ENCODE measurements around the gene DYNLT2B.

DYNLT2B gene

DNA sequence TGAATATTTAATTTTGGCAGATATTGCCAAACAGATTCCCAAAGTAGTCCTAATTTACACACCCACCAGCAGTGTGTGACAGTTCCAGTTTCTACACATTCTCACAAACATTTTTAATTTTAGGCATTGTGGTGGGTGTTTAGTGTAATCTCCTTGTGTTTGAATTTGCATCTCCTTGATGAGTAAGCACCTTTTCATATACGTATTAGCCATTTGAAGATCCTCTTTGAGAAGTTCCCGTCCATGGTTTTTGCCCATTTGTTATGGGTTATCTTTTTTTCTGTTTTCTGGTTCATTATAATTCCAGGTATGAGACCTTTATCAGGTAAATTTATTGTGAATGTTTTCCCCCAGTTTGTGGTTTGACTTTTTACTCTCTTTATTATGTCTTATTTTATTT, 22.4 kb upstream of the DYNLT2B start:
- H3K27me3 ChIP-seq (ENCODE audit: insufficient read depth, low read length), result no peaks in the 10 kb centered on the region
- no peak overlapping the region for H2AFZ ChIP-seq (ENCODE audit: low read depth, low read length)
- peaks cover 2% of the 10 kb centered on the region for H3K9me3 ChIP-seq (ENCODE audit: low read length)
- H3K4me1 ChIP-seq (ENCODE audit: insufficient read depth, low read length), result no peaks in the 10 kb centered on the region
- H3K4me3 ChIP-seq (ENCODE audit: low read length), result no peak overlapping the region
- no peaks in the 10 kb centered on the region for H3K36me3 ChIP-seq (ENCODE audit: insufficient read depth, low read length)

DNA sequence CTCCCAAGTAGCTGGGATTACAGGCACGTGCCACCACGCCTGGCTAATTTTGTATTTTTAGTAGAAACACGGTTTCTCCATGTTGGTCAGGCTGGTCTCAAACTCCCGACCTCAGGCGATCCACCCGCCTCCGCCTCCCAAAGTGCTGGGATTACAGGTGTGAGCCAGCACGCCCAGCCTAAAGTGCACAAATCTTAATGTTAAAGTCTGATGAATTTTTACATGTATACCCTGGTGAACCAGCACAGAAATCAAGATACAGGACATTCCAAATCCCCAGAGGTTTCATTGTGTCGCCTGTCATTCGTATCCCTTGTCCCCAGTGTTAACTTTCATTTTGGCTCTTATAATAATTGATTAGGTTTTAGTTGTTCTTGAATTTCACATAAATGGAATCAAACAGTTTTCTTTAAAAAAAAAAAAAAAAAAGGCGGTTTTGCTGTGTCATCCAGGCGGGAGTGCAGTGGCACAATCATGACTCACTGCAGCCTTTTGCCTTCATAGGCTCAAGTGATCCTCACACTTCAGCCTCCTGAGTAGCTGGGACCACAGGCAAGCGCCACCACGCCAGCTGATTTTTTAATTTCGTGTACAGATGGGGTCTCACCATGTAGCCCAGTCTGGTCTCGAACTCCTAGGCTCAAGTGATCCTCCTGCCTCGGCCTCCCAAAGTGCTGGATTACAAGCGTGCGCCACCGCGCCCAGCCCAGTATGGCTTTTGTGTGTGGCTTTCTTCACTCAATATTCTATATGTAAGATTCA, 21.6 kb upstream of the DYNLT2B start:
- H3K36me3 ChIP-seq (ENCODE audit: insufficient read depth, low read length), result no peaks in the 10 kb centered on the region
- H2AFZ ChIP-seq (ENCODE audit: low read depth, low read length), result no peak overlapping the region
- H3K4me3 ChIP-seq (ENCODE audit: low read length), result no peak overlapping the region
- no peaks in the 10 kb centered on the region for H3K4me1 ChIP-seq (ENCODE audit: insufficient read depth, low read length)
- H3K9me3 ChIP-seq (ENCODE audit: low read length), result peaks cover 2% of the 10 kb centered on the region
- no peaks in the 10 kb centered on the region for H3K27me3 ChIP-seq (ENCODE audit: insufficient read depth, low read length)

DNA sequence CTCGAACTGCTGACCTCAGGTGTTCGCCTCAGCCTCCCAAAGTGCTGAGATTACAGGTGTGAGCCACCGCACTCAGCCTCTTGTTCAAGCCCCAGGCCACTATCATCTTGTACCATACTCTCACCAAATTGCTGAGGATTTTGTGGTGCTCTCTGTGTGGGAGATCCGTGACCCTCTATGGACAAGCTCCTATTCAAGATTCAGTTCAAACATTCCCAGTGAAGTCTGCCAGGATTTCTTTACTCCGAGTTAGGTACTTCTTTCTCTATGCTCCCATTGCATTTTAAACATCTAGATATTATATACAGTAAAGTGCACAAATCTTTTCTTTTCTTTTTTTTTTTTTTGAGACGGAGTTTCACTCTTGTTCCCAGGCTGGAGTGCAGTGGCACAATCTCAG, 21.0 kb upstream of the DYNLT2B start:
- Histone ChIP-seq H3K36me3 (ENCODE audit: insufficient read depth, low read length) (no peaks in the 10 kb centered on the region), H2AFZ (ENCODE audit: low read depth, low read length) (no peak overlapping the region), H3K4me3 (ENCODE audit: low read length) (no peak overlapping the region), H3K27me3 (ENCODE audit: insufficient read depth, low read length) (no peaks in the 10 kb centered on the region), H3K4me1 (ENCODE audit: insufficient read depth, low read length) (no peaks in the 10 kb centered on the region), H3K9me3 (ENCODE audit: low read length) (peaks cover 2% of the 10 kb centered on the region)

DNA sequence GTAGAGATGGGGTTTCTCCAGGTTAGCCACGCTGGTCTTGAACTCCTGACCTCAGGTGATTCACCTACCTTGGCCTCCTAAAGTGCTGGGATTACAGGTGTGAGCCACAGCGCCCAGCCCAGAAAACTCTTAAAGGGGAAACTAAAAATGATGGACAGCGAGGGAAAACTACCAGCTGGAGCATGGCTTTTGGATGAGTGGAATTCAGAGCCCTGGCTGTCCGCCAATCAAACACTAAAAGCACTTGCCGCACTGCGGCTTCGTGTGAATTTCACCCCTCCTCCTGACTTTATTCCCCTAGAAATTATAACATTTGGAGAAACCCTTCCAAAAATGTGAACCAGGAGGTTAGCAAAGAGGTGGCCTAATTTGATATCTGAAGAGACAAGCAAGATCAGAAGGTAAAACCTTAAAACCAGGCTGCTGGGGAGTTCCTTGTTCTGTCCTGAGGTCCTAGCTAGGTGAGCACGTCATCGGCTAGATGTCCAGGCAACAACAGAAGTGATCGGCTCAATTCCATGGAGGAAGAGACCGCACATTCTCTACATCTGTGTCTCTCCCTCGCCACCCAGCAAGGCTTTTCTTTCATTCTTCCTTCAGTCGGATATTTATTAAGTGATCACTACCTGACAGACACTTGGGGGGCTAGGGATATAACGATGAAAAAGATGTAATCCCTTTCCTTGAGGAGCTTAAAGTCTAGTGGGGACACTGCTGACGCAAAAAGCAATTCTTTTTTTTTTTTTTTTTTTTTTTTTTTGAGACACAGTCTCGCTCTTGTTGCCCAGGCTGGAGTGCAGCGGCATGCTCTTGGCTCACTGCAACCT, 18.5 kb upstream of the DYNLT2B start:
- Histone ChIP-seq H3K4me1 (ENCODE audit: insufficient read depth, low read length) (no peaks in the 10 kb centered on the region), H3K27me3 (ENCODE audit: insufficient read depth, low read length) (no peaks in the 10 kb centered on the region), H2AFZ (ENCODE audit: low read depth, low read length) (no peak overlapping the region), H3K9me3 (ENCODE audit: low read length) (no peaks in the 10 kb centered on the region), H3K4me3 (ENCODE audit: low read length) (no peak overlapping the region), H3K36me3 (ENCODE audit: insufficient read depth, low read length) (no peaks in the 10 kb centered on the region)

DNA sequence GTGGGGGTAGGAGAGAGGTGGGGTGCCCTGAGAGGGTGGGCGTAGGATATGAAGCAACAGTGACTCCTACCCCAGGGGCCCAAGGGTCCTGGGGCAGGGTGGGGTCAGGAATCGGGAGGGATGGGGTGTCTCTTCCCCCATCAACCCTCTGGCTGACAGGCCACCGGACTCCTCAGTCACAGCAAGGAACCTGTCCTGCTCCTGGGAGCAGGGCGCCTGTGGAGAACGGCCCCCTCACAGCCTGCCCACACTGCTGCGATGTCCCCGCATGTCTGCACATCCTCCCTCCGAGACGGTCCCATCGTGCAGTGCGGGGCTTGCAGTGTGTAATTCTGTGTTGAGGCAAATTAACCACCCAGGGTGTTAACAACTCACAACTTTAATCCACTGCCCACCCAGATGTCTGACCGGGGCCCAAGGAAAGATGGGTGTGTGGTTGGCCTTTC, 17.5 kb upstream of the DYNLT2B start:
- Histone ChIP-seq H3K27me3 (ENCODE audit: insufficient read depth, low read length) (no peaks in the 10 kb centered on the region), H3K4me3 (ENCODE audit: low read length) (no peak overlapping the region), H3K4me1 (ENCODE audit: insufficient read depth, low read length) (no peaks in the 10 kb centered on the region)

DNA sequence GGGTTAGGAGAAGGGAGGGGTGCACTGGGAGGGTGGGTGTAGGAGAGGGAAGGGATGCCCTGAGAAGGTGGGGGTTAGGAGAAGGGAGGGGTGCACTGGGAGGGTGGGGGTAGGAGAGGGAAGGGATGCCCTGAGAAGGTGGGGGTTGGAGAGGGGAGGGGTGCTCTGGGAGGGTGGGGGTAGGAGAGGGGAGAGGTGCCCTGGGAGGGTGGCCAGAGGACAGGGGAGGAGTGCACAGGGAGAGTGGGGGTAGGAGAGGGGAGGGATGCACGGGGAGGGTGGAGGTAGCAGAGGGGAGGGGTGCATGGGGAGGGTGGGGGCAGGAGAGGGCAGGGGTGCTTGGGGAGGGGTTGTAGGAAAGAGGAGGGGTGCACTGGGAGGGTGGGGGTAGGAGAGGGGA, 16.9 kb upstream of the DYNLT2B start:
- H3K36me3 ChIP-seq (ENCODE audit: insufficient read depth, low read length), result no peaks in the 10 kb centered on the region
- no peaks in the 10 kb centered on the region for H3K4me1 ChIP-seq (ENCODE audit: insufficient read depth, low read length)
- no peaks in the 10 kb centered on the region for H3K9me3 ChIP-seq (ENCODE audit: low read length)
- no peak overlapping the region for H2AFZ ChIP-seq (ENCODE audit: low read depth, low read length)
- H3K27me3 ChIP-seq (ENCODE audit: insufficient read depth, low read length), result no peaks in the 10 kb centered on the region
- no peak overlapping the region for H3K4me3 ChIP-seq (ENCODE audit: low read length)

More for the DNA sequence above, 17.5 kb upstream of the DYNLT2B start:
- no peak overlapping the region for H2AFZ ChIP-seq (ENCODE audit: low read depth, low read length)
- H3K9me3 ChIP-seq (ENCODE audit: low read length), result no peaks in the 10 kb centered on the region
- H3K36me3 ChIP-seq (ENCODE audit: insufficient read depth, low read length), result no peaks in the 10 kb centered on the region

DNA sequence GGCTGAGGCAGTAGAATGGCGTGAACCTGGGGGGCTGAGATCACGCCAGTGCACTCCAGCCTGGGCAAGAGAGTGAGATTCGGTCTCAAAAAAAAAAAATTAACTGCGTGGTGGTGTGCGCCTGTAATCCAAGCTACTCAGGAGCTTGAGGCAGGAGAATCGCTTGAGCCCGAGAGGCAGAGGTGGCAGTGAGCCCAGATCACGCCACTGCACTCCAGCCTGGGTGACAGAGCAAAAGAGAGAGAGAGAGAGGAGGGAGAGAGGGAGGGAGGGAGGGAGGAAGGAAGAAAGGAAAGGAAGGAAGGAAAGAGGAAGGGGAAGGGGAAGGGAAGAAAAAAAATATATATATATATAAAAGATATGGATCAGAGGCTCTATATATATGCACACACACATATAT, 14.1 kb upstream of the DYNLT2B start:
- Histone ChIP-seq H3K4me3 (ENCODE audit: low read length) (no peak overlapping the region), H3K27me3 (ENCODE audit: insufficient read depth, low read length) (no peaks in the 10 kb centered on the region), H3K9me3 (ENCODE audit: low read length) (no peaks in the 10 kb centered on the region), H3K36me3 (ENCODE audit: insufficient read depth, low read length) (no peaks in the 10 kb centered on the region), H2AFZ (ENCODE audit: low read depth, low read length) (no peak overlapping the region), H3K4me1 (ENCODE audit: insufficient read depth, low read length) (no peaks in the 10 kb centered on the region)

DNA sequence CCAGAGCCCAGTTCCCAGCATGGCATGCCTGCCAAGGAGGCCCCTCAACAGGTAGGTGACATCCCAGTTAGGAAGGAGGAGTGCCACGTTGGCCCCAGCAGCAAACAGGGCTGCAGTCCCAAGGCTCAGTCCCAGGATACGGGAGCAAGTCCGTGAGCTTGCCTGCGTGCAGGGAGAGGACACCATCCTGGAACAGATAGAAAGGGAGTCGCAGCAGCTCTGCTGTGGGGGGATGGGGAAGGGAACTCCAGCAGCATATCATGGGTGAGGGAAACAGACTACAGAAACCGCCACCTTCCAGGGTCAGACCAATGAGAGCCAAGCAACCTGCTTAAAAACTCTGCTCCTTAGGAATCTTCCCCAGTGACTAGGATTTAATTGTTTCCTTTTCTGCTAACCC, 9.4 kb upstream of the DYNLT2B start:
- Histone ChIP-seq H3K4me1 (ENCODE audit: insufficient read depth, low read length) (no peaks in the 10 kb centered on the region), H3K9me3 (ENCODE audit: low read length) (no peaks in the 10 kb centered on the region), H3K4me3 (ENCODE audit: low read length) (no peak overlapping the region), H2AFZ (ENCODE audit: low read depth, low read length) (no peak overlapping the region), H3K27me3 (ENCODE audit: insufficient read depth, low read length) (no peaks in the 10 kb centered on the region), H3K36me3 (ENCODE audit: insufficient read depth, low read length) (no peaks in the 10 kb centered on the region)

DNA sequence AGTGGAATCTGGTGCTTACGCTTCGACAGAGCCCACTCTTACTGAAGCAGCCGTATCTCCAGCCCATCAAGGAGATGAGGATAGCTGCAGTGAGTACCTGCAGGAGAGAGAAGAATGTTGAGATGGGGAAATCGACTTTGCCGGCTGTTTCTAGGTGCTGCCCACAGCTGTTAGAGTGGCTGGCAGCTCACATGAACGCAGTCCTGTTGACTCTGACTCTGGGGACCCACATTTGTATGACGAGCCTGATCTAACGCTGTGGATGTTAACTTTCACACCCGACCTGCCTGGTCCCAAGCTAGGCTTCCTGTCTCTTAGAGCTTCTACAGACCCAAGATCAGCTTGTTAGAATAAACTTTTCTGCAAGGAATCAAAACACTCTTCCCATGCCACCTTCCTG, 8.9 kb upstream of the DYNLT2B start:
- Histone ChIP-seq H3K27me3 (ENCODE audit: insufficient read depth, low read length) (no peaks in the 10 kb centered on the region), H3K4me1 (ENCODE audit: insufficient read depth, low read length) (no peaks in the 10 kb centered on the region), H3K4me3 (ENCODE audit: low read length) (no peak overlapping the region), H3K36me3 (ENCODE audit: insufficient read depth, low read length) (no peaks in the 10 kb centered on the region), H3K9me3 (ENCODE audit: low read length) (no peaks in the 10 kb centered on the region), H2AFZ (ENCODE audit: low read depth, low read length) (no peak overlapping the region)

DNA sequence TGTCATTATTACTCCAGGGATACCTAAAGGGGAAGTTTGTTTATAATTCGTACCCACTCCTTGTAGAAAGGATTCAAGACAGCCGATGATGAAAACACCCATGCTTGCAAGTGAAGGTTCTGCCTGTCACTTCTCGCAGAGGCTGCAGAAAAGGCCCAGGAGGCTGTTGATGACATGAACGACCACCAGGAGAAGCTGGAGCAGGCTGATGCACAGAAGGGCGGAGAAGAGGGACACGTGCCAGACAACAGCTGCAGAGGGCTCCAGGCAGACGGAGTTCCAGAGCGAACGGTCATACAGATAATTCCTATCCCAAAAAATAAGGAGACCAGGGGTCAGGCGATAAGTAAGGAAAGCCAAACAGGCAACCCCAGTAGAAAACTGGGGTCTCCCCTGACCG, 5.7 kb upstream of the DYNLT2B start:
- Histone ChIP-seq H3K9me3 (ENCODE audit: low read length) (no peaks in the 10 kb centered on the region), H2AFZ (ENCODE audit: low read depth, low read length) (no peak overlapping the region), H3K4me1 (ENCODE audit: insufficient read depth, low read length) (no peaks in the 10 kb centered on the region), H3K27me3 (ENCODE audit: insufficient read depth, low read length) (no peaks in the 10 kb centered on the region), H3K4me3 (ENCODE audit: low read length) (no peak overlapping the region), H3K36me3 (ENCODE audit: insufficient read depth, low read length) (no peaks in the 10 kb centered on the region)

DNA sequence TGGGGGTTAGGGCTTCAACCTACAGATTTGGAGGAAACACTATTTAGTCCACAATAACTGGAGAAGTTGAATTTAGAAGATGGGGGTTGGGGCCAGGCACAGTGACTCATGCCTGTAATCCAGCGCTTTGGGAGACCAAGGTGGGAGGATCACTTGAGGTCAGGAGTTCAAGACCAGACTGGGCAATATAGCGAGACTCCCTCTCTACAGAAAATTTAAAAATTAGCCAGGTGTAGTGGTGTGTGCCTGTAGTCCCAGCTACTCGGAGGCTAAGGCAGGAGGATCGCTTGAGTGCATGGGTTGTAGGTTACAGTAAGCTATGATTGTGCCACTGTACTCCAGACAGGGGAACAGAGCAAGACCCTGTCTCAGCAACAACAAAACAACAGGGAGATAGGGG, 5.0 kb upstream of the DYNLT2B start:
- Histone ChIP-seq H3K9me3 (ENCODE audit: low read length) (no peaks in the 10 kb centered on the region), H3K27me3 (ENCODE audit: insufficient read depth, low read length) (no peaks in the 10 kb centered on the region), H3K4me1 (ENCODE audit: insufficient read depth, low read length) (no peaks in the 10 kb centered on the region), H3K4me3 (ENCODE audit: low read length) (no peak overlapping the region), H2AFZ (ENCODE audit: low read depth, low read length) (no peak overlapping the region), H3K36me3 (ENCODE audit: insufficient read depth, low read length) (no peaks in the 10 kb centered on the region)

DNA sequence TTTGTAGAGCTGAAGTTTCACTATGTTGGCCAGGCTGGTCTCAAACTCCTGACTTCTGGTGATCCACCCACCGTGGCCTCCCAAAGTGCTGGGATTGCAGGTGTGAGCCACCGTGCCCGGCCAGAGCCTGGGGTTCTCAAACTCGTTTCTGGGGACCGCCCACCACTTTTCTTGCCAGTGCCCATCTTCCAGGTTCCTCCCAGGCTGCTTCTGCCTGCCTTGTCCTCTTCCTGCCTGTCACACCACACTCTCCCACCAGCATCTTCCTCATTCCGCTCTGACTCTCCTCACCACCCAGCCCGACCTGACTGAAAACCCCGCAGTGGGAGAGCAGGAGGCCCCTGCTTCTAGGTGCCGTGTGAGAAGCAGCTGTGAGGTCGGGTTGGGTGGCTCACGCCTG, 3.1 kb upstream of the DYNLT2B start:
- no peak overlapping the region for H2AFZ ChIP-seq (ENCODE audit: low read depth, low read length)
- H3K27me3 ChIP-seq (ENCODE audit: insufficient read depth, low read length), result no peaks in the 10 kb centered on the region

DNA sequence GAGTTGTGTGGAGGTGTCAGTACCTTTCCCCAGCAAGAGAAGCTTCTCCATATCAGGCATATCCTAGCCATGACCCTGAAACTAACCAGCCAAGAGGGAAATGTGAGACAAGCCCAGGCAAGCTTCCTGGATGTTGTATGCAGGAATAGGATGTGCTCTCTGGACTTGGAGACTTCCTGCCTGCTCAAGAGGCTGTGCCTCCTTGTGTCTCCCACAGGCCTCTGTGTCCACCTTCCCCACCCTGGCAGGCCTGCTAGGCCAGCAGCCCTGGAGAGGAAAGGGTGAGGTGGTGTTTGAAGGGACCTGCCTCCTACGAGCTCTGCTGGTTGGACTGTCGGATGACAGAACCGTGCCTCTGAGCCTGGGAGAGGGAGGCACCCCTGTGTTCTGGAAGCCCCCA, 2.1 kb upstream of the DYNLT2B start:
- no peaks in the 10 kb centered on the region for H3K36me3 ChIP-seq (ENCODE audit: insufficient read depth, low read length)
- H3K4me1 ChIP-seq (ENCODE audit: insufficient read depth, low read length), result peaks cover 4% of the 10 kb centered on the region
- H3K27me3 ChIP-seq (ENCODE audit: insufficient read depth, low read length), result no peaks in the 10 kb centered on the region
- H3K9me3 ChIP-seq (ENCODE audit: low read length), result no peaks in the 10 kb centered on the region
- no peak overlapping the region for H2AFZ ChIP-seq (ENCODE audit: low read depth, low read length)
- H3K4me3 ChIP-seq (ENCODE audit: low read length), result no peak overlapping the region

More for the DNA sequence above, 3.1 kb upstream of the DYNLT2B start:
- Histone ChIP-seq H3K9me3 (ENCODE audit: low read length) (no peaks in the 10 kb centered on the region), H3K4me3 (ENCODE audit: low read length) (no peak overlapping the region), H3K36me3 (ENCODE audit: insufficient read depth, low read length) (no peaks in the 10 kb centered on the region), H3K4me1 (ENCODE audit: insufficient read depth, low read length) (peaks cover 4% of the 10 kb centered on the region)
